ENCODE data around the gene INPP5D.

Gene INPP5D

GRCh38 chr2:233020454-233020853 is 39.7 kb upstream of the INPP5D start:
- H3K36me3 ChIP-seq (ENCODE audit: insufficient read depth, low read length), result no peaks in the 10 kb centered on the region
- H3K9me3 ChIP-seq (ENCODE audit: insufficient read depth, low read depth, low read length), result no peaks in the 10 kb centered on the region
- no peak overlapping the region for H3K27ac ChIP-seq (ENCODE audit: low read depth, low read length)
- H3K4me1 ChIP-seq (ENCODE audit: insufficient read depth, low read length), result no peaks in the 10 kb centered on the region
- no peak overlapping the region for H3K4me3 ChIP-seq (ENCODE audit: low read length)
- no peak overlapping the region for H3K9ac ChIP-seq (ENCODE audit: low read depth, low read length)
- no peaks in the 10 kb centered on the region for H3K27me3 ChIP-seq (ENCODE audit: insufficient read depth, low read length)
- WGBS, result 89% methylated on average over 2 of the region's 2 CpGs

DNA sequence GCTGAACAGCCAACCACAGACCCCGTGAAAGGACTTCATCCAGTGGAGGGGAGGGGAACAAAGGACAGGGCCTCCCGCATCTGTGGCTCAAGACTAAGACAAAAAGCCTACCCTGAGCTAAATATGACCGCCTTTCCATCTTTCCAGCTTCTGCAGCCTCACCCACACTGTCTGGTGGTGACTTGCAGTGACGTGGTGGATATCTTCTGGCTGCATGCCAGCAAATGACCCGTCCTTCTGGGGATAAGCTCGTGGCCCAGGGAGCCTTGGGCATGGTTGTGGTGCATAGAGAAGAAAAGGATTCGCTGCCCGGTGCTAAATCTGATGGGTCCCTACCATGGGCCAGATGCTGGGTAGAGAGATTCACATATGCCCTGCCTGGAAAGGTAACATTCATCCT is 38.4 kb upstream of the INPP5D start:
- Histone ChIP-seq H3K9me3 (ENCODE audit: insufficient read depth, low read depth, low read length) (no peaks in the 10 kb centered on the region), H3K9ac (ENCODE audit: low read depth, low read length) (no peak overlapping the region), H3K27ac (ENCODE audit: low read depth, low read length) (no peak overlapping the region), H3K27me3 (ENCODE audit: insufficient read depth, low read length) (no peaks in the 10 kb centered on the region), H3K4me1 (ENCODE audit: insufficient read depth, low read length) (no peaks in the 10 kb centered on the region), H3K4me3 (ENCODE audit: low read length) (no peak overlapping the region), H3K36me3 (ENCODE audit: insufficient read depth, low read length) (no peaks in the 10 kb centered on the region)
- WGBS, result 83% methylated on average over 8 of the region's 8 CpGs

- H3K9me3 ChIP-seq (ENCODE audit: insufficient read depth, low read depth, low read length), result no peaks in the 10 kb centered on the region
- no peak overlapping the region for H3K9ac ChIP-seq (ENCODE audit: low read depth, low read length)
- no peaks in the 10 kb centered on the region for H3K27me3 ChIP-seq (ENCODE audit: insufficient read depth, low read length)
- no peak overlapping the region for H3K27ac ChIP-seq (ENCODE audit: low read depth, low read length)
- no peak overlapping the region for H3K4me3 ChIP-seq (ENCODE audit: low read length)
- 90% methylated on average over 8 of the region's 8 CpGs for WGBS
- H3K36me3 ChIP-seq (ENCODE audit: insufficient read depth, low read length), result no peaks in the 10 kb centered on the region
- H3K4me1 ChIP-seq (ENCODE audit: insufficient read depth, low read length), result no peaks in the 10 kb centered on the region
These were observed 37.6 kb upstream of the INPP5D start for GRCh38 chr2:233022561-233022960.

DNA sequence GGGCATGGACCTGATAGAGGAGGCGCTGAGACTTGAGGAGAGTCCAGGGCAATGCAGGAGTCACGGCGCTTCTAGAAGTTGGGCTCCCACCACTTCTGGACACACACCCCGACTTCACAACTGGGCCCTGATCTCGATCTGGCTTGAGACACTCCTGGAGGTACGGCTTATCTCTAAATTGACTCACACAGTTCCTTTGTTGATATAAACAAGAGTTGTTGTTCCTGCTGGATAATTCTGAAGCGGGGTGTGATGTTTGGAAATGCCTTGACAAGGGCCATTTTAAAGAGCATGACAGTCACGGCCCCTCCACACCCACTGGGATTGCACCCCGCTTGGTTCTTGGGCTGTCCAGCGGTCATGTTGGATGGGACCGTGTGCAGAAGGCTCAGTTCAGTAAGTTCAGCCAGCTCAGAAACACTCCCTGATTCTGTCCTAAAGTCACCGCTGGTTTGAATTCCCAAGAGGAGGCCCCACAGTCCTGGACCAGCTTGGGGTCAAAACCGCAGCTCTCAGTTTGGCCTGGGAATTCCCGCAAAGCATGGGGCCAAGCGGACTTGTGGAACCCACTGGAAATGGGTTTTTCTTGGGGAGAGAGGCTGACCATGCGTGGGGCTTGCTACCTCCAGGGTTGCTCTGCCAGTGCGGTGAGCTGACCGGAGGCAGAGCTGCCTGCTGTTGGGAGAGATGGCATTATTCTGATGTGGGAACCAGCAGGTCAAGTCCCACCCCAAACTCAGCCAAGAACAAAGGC is 37.0 kb upstream of the INPP5D start:
- Histone ChIP-seq H3K9ac (ENCODE audit: low read depth, low read length) (no peak overlapping the region), H3K27me3 (ENCODE audit: insufficient read depth, low read length) (no peaks in the 10 kb centered on the region), H3K9me3 (ENCODE audit: insufficient read depth, low read depth, low read length) (no peaks in the 10 kb centered on the region), H3K4me3 (ENCODE audit: low read length) (no peak overlapping the region), H3K36me3 (ENCODE audit: insufficient read depth, low read length) (no peaks in the 10 kb centered on the region), H3K4me1 (ENCODE audit: insufficient read depth, low read length) (no peaks in the 10 kb centered on the region), H3K27ac (ENCODE audit: low read depth, low read length) (no peak overlapping the region)
- 95% methylated on average over 18 of the region's 18 CpGs for WGBS

GRCh38 chr2:233023761-233024410 is 36.3 kb upstream of the INPP5D start:
- Histone ChIP-seq H3K4me3 (ENCODE audit: low read length) (no peak overlapping the region), H3K4me1 (ENCODE audit: insufficient read depth, low read length) (no peaks in the 10 kb centered on the region), H3K27ac (ENCODE audit: low read depth, low read length) (no peak overlapping the region), H3K9ac (ENCODE audit: low read depth, low read length) (no peak overlapping the region), H3K36me3 (ENCODE audit: insufficient read depth, low read length) (no peaks in the 10 kb centered on the region), H3K27me3 (ENCODE audit: insufficient read depth, low read length) (no peaks in the 10 kb centered on the region), H3K9me3 (ENCODE audit: insufficient read depth, low read depth, low read length) (no peaks in the 10 kb centered on the region)
- WGBS, result 89% methylated on average over 14 of the region's 14 CpGs

DNA sequence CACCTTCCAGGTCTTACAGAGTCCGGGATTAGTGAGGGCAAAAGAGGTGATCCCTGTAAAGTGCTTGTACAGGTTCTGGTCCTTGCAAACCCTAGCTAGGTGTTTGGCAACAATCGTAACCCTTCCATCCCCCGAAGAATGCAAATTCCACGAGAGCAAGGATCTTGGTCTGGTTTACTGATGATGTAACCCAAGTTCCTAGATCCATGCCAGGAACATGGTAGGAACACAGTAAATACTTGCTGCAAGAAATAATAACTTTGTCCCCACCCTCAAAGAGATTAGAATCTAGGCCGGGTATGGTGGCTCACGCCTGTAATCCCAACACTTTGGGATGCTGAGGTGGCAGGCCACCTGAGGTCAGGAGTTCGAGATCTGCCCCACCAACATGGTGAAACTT is 34.4 kb upstream of the INPP5D start:
- Histone ChIP-seq H3K4me1 (ENCODE audit: insufficient read depth, low read length) (no peaks in the 10 kb centered on the region), H3K4me3 (ENCODE audit: low read length) (no peak overlapping the region), H3K9me3 (ENCODE audit: insufficient read depth, low read depth, low read length) (no peaks in the 10 kb centered on the region), H3K27ac (ENCODE audit: low read depth, low read length) (no peak overlapping the region), H3K27me3 (ENCODE audit: insufficient read depth, low read length) (no peaks in the 10 kb centered on the region), H3K36me3 (ENCODE audit: insufficient read depth, low read length) (no peaks in the 10 kb centered on the region), H3K9ac (ENCODE audit: low read depth, low read length) (no peak overlapping the region)
- 89% methylated on average over 7 of the region's 7 CpGs for WGBS

- H3K4me3 ChIP-seq (ENCODE audit: low read length), result no peak overlapping the region
- H3K4me1 ChIP-seq (ENCODE audit: insufficient read depth, low read length), result no peaks in the 10 kb centered on the region
- H3K9ac ChIP-seq (ENCODE audit: low read depth, low read length), result no peak overlapping the region
- WGBS, result 71% methylated on average over 4 of the region's 4 CpGs
- no peaks in the 10 kb centered on the region for H3K27me3 ChIP-seq (ENCODE audit: insufficient read depth, low read length)
- H3K27ac ChIP-seq (ENCODE audit: low read depth, low read length), result no peak overlapping the region
- H3K36me3 ChIP-seq (ENCODE audit: insufficient read depth, low read length), result no peaks in the 10 kb centered on the region
- no peaks in the 10 kb centered on the region for H3K9me3 ChIP-seq (ENCODE audit: insufficient read depth, low read depth, low read length)
These were observed 33.8 kb upstream of the INPP5D start for GRCh38 chr2:233026198-233026813.

GRCh38 chr2:233029321-233029720 is 30.8 kb upstream of the INPP5D start:
- WGBS, result 94% methylated on average over 8 of the region's 9 CpGs

DNA sequence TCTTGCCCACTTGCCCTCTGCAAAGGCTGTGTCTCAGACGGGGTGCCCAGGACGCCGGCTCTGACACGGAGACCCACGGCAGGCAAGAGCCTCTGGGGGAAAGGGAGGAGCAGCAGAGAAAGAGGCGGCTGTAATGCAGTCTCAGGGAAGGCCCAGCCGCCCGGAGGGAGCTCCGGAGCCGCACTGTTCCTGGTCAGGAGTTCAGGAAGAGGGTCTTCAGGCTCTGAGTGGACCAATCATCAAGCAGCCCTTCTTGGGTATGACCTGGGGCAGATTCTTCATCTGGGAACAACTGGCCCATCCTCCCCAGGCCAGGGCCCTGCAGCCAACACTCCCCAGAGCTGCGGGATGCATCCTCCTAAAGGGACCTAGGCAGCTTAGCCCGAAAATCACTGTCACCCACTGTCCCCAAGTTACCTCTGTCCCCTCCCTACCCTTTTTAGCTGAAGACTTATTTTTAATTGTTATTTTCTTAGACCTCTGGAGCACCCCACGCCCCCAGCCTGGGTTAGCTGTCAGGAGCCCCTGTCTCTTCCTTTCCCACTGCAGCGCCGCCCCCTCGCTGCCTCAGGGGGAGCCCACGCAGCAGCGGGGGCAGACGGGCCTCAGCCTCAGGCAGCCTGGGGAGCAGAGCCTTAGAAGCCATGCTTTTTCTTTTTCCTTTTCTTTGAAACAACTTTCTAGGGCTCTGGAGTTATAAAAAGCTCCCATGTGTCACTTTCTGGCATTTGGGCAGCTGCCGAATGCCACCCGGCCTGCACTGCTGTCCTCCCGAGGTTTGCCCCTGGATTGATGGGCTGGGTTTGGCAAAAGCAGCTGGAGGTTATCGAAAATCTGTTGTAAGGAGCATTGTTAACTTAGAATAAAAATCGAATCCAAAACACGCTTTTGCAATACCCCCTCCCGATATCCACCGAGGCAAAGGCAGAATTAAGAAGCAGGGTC is 28.3 kb upstream of the INPP5D start:
- no peak overlapping the region for H3K9ac ChIP-seq (ENCODE audit: low read depth, low read length)
- H3K27me3 ChIP-seq (ENCODE audit: insufficient read depth, low read length), result no peaks in the 10 kb centered on the region
- no peaks in the 10 kb centered on the region for H3K4me1 ChIP-seq (ENCODE audit: insufficient read depth, low read length)
- H3K27ac ChIP-seq (ENCODE audit: low read depth, low read length), result no peak overlapping the region
- no peak overlapping the region for H3K4me3 ChIP-seq (ENCODE audit: low read length)
- 79% methylated on average over 27 of the region's 27 CpGs for WGBS
- no peaks in the 10 kb centered on the region for H3K36me3 ChIP-seq (ENCODE audit: insufficient read depth, low read length)
- H3K9me3 ChIP-seq (ENCODE audit: insufficient read depth, low read depth, low read length), result no peaks in the 10 kb centered on the region

More at GRCh38 chr2:233029321-233029720, 30.8 kb upstream of the INPP5D start:
- H3K36me3 ChIP-seq (ENCODE audit: insufficient read depth, low read length), result no peaks in the 10 kb centered on the region
- no peaks in the 10 kb centered on the region for H3K9me3 ChIP-seq (ENCODE audit: insufficient read depth, low read depth, low read length)
- H3K9ac ChIP-seq (ENCODE audit: low read depth, low read length), result no peak overlapping the region
- no peaks in the 10 kb centered on the region for H3K27me3 ChIP-seq (ENCODE audit: insufficient read depth, low read length)
- H3K27ac ChIP-seq (ENCODE audit: low read depth, low read length), result no peak overlapping the region
- H3K4me1 ChIP-seq (ENCODE audit: insufficient read depth, low read length), result no peaks in the 10 kb centered on the region
- H3K4me3 ChIP-seq (ENCODE audit: low read length), result no peak overlapping the region

DNA sequence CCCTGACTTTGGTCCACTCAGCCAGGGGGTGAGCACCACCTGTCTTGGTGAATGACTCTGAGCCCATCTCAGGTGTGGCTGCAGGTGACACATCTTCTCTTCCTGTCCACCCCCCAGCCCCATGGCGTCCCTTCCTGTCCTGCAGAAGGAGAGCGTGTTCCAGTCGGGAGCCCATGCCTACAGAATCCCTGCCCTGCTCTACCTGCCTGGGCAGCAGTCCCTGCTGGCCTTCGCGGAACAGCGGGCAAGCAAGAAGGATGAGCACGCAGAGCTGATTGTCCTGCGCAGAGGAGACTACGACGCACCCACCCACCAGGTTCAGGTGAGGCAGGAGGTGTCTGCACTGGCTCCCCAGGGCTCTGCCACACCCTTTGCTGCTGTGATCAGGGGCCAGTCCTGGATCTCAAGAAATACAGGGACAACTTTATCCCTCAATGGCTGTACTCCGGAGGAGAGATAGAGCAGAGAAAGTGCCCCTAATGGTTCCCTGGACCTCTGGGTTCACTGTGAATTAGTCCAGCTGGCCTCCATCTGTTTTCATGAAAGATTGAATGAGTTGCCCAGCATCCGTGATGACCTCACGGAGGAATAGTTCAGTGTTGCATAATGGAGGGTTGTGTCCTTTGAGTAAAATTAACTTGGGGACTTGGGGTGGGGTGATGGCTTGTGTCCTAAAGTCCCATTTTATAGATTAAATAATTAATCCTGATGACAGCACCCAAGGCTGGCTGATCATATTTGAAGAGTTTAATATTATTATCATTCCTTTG is 27.4 kb upstream of the INPP5D start, which contains the start of gene NEU2:
Gene NEU2 (plus strand): TSS at position 122 of the 770 bp plus-strand sequence. CDS start 0 bp downstream, at position 122.
- WGBS, result 94% methylated on average over 13 of the region's 13 CpGs
- no peak within 1 kb of the TSS for H3K27ac ChIP-seq (ENCODE audit: low read depth, low read length)
- H3K27me3 ChIP-seq (ENCODE audit: insufficient read depth, low read length), result no peaks in the 10 kb centered on the region
- H3K4me3 ChIP-seq (ENCODE audit: low read length), result no peak within 1 kb of the TSS
- no peaks in the 10 kb centered on the region for H3K9me3 ChIP-seq (ENCODE audit: insufficient read depth, low read depth, low read length)
- no peaks in the 10 kb centered on the region for H3K4me1 ChIP-seq (ENCODE audit: insufficient read depth, low read length)
- H3K9ac ChIP-seq (ENCODE audit: low read depth, low read length), result no peak within 1 kb of the TSS
- no peaks in the 10 kb centered on the region for H3K36me3 ChIP-seq (ENCODE audit: insufficient read depth, low read length)

All from HUES64 (cell line).